Thymus (tissue), 11 donors: ENCODE results near the gene PLXND1. TPM values are rescaled to one million over a fixed set of nuclear protein-coding genes. Genes with fewer than 3 reads are reported as not detected.
"Not testable (repeated sequence)": the region's sequence is repeated elsewhere in the genome, so short reads cannot be mapped to it uniquely, and the experiment has no call there.

Experiments used
- DNase-seq, 9 donors: peaks; one replicate each; pipeline ENCODE4 v3.0.0-alpha.2; 2013; ENCODE audit warnings: low spot score in 9 of 9, low read depth in 6 of 9, missing footprints in 1 of 9
- H3K27ac ChIP-seq, 2 donors: one replicate each; pipeline ENCODE4 v1.5.1; 2013; ENCODE audit warnings: control low read depth in 1 of 2, low read depth in 1 of 2, low read length in 1 of 2, mild to moderate bottlenecking in 1 of 2, moderate library complexity in 1 of 2
- H3K27me3 ChIP-seq, 2 donors: one replicate each; pipeline ENCODE4 v1.5.1; 2013; ENCODE audit warnings: low read length in 1 of 2; ENCODE audit not compliant: control insufficient read depth in 2 of 2, insufficient read depth in 1 of 2
- H3K36me3 ChIP-seq, 2 donors: one replicate each; pipeline ENCODE4 v1.5.1; 2013; ENCODE audit warnings: low read length in 1 of 2, mild to moderate bottlenecking in 1 of 2, moderate library complexity in 1 of 2; ENCODE audit not compliant: control insufficient read depth in 2 of 2, insufficient read depth in 2 of 2
- H3K4me1 ChIP-seq, 2 donors: one replicate each; pipeline ENCODE4 v1.5.1; 2013; ENCODE audit warnings: low read length in 2 of 2; ENCODE audit not compliant: control insufficient read depth in 2 of 2, insufficient read depth in 2 of 2
- H3K4me3 ChIP-seq, 2 donors: one replicate each; pipeline ENCODE4 v1.5.1; 2013; ENCODE audit warnings: low read length in 2 of 2, control low read depth in 1 of 2, mild to moderate bottlenecking in 1 of 2
- H3K9me3 ChIP-seq, 2 donors: one replicate each; pipeline ENCODE4 v1.5.1; 2013; ENCODE audit warnings: low read length in 1 of 2, mild to moderate bottlenecking in 1 of 2; ENCODE audit not compliant: control insufficient read depth in 2 of 2, insufficient read depth in 1 of 2
- WGBS: extraction: QIAGEN DNeasy Blood & Tissue Kit; methylation state at CpG from one replicate; pipeline ENCODE4 v1.1.7; 2013; 5-methylcytosine and 5-hydroxymethylcytosine counted together
- polyA plus RNA-seq: library from polyadenylated mRNA; stranded (reverse); fragments of 200-250 nt; gene quantifications from one replicate; pipeline ENCODE4 v1.2.3, GENCODE V29; 2013
- total RNA-seq: library from RNA; stranded (reverse); fragments of 120-200 nt; gene quantifications from one replicate; pipeline ENCODE4 v1.2.4, GENCODE V29; 2013
- donor health status: healthy.

Gene PLXND1
- total and polyA plus RNA-seq, 2 donors: 31.2 to 106 TPM

DNA sequence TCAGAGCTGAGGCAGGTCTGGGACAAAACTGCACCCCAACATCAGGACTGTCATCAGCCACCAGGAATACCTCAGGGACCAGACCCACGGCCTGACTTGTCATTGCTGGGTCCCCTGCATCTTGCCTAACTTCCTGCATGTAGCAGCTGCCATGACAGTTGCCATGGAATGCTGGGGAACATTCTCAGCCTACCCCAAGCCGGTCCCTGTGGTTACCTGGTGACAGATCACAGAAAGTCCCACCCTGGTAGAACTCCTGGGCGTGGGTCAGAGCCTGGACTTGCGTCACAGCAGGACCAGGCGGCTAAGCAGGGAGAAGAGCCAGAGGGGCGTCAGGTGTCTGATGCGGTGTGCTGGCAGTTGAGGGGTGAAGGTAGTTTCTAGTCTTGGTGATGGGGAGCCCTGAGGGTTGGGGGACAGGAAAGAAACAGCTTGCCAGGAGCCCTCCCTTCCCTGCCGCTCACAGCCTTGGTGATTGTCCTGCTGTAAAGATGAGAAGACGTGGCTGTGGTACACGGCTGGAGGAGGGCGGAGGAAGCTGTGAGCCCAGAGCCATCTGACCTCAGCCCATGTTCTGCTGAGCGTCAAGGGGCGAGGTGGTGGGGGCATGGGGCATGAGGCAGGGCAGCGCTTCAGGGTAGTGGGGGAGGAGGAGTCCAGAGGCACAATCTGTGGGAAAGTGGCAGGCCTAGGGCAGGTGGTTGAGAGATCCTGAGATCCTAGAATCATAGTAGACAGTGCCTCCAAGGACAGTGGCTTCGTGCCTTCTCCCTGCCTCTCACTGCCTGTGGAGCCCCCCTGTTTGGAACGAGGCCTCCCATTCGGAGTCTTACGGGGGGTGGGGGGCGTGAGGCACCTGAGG, 58.1 kb downstream of the PLXND1 start:
- peaks cover 13 to 48% of the 10 kb centered on the region in 2 donors for H3K4me1 ChIP-seq
- no peak for DNase-seq
- H3K27me3 ChIP-seq: no peaks in the 10 kb centered on the region
- H3K27ac ChIP-seq: no peak overlapping the region
- 91% methylated on average over 19 of the region's 19 CpGs for WGBS
- H3K4me3 ChIP-seq: no peak overlapping the region
- no peaks in the 10 kb centered on the region for H3K9me3 ChIP-seq
- no peaks in the 10 kb centered on the region for H3K36me3 ChIP-seq

DNA sequence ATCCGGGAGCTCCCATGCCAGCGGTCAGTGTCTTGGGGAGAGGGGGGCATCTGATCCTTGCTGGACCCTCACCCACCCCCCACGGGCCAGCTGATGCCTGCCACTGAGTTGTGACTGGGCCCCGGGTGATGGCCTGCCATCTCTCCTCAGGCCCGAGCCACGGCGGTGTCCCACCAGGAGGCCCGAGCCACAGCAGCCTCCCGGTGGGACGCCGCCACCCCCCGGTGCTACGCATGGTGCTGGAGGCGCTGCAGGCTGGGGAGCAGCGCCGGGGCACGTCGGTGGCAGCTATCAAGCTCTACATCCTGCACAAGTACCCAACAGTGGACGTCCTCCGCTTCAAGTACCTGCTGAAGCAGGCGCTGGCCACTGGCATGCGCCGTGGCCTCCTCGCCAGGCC, 59.2 kb downstream of the PLXND1 start:
- Histone ChIP-seq H3K9me3 (no peaks in the 10 kb centered on the region), H3K36me3 (no peaks in the 10 kb centered on the region), H3K27ac (no peak overlapping the region), H3K4me1 (peaks cover 7 to 37% of the 10 kb centered on the region in 2 donors), H3K4me3 (no peak overlapping the region), H3K27me3 (no peaks in the 10 kb centered on the region)
- no peak for DNase-seq
- 98% methylated on average over 24 of the region's 24 CpGs for WGBS

DNA sequence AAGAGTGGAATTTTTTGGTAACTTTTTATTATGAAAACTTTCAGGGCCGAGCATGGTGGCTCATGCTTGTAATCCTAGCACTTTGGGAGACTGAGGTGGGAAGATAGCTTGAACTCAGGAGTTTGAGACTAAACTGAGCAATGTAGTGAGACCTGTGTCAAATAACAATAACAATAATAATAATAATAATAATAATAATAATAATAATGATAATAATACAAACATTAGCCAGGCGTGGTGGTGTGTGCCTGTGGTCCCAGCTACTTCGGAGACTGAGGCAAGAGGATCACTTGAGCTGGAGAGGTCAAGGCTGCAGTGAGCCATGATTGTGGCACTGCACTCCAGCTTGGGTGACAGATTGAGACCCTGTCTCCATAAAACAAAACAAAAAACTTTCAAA, 60.5 kb downstream of the PLXND1 start:
- H3K9me3 ChIP-seq, DNase-seq, H3K27ac ChIP-seq, H3K36me3 ChIP-seq, H3K27me3 ChIP-seq, H3K4me3 ChIP-seq: not testable (repeated sequence)
- H3K4me1 ChIP-seq: peaks cover 0 to 25% of the 10 kb centered on the region in 2 donors
- 97% methylated on average over 3 of the region's 3 CpGs for WGBS

DNA sequence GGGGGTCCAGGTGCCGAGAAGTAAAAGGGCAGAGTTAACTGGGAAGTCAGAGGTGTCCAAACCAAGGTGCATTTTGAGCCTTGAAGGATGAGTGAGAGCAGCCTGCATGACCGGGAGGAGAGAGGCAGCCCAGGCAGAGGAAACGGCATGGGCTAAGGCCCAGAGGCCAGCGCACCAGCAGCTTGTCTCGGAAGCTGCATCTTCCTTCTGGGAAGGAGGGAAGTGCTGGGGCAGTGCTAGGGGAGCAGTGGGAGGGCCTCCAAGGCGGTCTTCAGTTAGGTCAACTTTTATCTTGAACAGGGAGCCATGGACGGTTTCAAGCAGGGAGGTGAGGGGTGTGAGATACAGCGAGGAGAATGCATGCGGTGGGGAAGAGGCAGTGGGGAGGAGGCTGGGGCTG, 62.5 kb downstream of the PLXND1 start:
- DNase-seq: no peak
- H3K27ac ChIP-seq: no peak overlapping the region
- no peaks in the 10 kb centered on the region for H3K9me3 ChIP-seq
- H3K4me1 ChIP-seq: peaks cover 0 to 11% of the 10 kb centered on the region in 2 donors
- no peaks in the 10 kb centered on the region for H3K36me3 ChIP-seq
- WGBS: 97% methylated on average over 9 of the region's 9 CpGs
- H3K4me3 ChIP-seq: no peak overlapping the region
- no peaks in the 10 kb centered on the region for H3K27me3 ChIP-seq

DNA sequence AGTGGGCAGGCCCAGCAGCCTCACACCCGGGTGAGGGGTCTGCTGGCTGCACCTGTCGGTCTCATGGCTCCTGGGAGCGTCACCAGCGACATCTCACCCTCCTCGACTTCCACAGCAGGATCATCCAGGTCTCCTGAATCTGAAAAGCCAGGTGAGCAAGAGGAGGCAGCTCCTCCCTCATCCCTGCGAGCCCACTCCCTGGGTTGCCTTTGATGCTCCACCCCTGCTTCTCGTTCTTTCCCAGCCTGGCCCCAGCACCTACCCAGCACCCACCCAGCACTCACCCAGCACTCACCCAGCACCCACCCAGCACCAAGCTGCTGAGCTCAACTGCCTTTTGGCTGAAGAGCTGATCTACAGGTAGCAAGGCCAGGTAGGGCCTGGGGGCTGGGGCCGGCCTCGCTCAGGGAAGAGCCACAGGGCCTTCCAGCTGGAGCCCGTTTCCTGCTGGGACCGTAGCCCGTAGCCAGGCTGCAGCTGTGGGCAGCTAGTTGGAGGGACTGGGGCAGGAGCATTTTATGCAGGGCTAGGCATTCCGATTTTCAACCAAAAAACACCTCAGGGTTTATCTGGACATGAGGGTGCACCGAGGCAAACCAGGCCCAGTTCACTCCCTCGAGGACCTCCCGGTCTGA, 63.2 kb downstream of the PLXND1 start, which contains the start of gene H1-8:
H1-8 (plus strand) TSS at position 20 of the 635 bp plus-strand sequence; CDS start at position 64, 44 bp downstream.
- DNase-seq: no peak
- Histone ChIP-seq H3K27me3 (no peaks in the 10 kb centered on the region), H3K4me1 (peaks cover 0 to 6% of the 10 kb centered on the region in 2 donors), H3K36me3 (no peaks in the 10 kb centered on the region), H3K9me3 (no peaks in the 10 kb centered on the region), H3K27ac (no peak within 1 kb of the TSS), H3K4me3 (no peak within 1 kb of the TSS)
- 95% methylated on average over 16 of the region's 16 CpGs for WGBS

DNA sequence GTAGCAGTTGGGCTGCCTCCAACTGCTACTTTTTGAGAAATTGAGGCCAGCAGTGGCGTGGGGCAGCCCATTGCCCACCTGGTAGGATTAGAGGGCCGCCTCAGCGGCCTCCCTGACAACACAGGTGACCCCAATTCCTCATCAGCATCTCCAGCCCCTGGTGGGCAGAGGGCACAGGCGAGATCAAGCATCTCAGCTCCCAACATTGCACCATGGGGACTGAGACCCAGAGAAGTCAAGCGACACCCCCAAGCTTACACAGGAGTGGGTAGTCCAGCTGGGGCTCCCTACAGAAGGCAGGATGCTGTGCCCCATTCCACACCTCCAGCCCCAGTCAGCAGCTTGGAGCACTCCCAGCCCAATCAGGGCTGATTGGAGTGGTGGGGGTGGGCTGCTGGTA, 63.7 kb downstream of the PLXND1 start:
- Histone ChIP-seq H3K27me3 (no peaks in the 10 kb centered on the region), H3K4me1 (peaks cover 0 to under 1% of the 10 kb centered on the region in 2 donors), H3K36me3 (no peaks in the 10 kb centered on the region), H3K27ac (no peak overlapping the region), H3K9me3 (no peaks in the 10 kb centered on the region), H3K4me3 (no peak overlapping the region)
- no peak for DNase-seq
- WGBS: 96% methylated on average over 5 of the region's 5 CpGs

DNA sequence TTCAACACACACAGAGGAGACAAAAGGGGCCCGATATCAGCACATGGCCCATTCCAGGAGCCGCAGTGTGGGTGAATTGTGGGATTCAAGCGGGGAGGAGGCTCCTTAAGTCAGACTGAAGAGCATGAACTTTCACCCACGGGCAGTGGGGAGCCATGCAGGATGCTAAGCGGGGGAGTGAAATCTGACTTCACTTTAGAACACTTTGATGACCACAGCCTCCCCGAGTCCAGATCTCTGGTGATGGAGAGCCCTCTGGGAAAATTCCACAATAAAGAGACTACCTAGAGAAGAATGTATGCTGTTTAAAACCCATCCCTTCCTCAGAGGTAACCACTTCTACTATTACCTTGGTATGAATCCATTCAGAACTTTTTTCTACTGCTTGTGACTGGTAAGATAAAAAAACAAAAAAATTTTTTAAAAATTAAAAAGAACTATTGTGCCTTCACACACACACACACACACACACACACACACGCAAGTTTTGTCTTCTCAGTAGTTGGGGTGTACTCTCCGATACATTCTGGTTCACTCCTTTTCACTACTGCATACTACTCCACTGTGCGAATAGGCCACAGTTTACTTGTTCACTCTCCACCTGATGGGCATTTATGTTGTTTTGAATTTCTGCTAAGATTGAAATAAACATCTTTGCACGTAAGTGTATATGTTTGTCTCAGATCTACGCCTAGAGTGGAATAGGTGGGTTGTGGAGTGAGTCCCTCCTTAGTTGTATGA, 65.5 kb downstream of the PLXND1 start:
- 97% methylated on average over 11 of the region's 11 CpGs for WGBS
- H3K9me3 ChIP-seq: no peaks in the 10 kb centered on the region
- H3K36me3 ChIP-seq: no peaks in the 10 kb centered on the region
- H3K27me3 ChIP-seq: no peaks in the 10 kb centered on the region
- no peak for DNase-seq
- H3K27ac ChIP-seq: no peak overlapping the region
- no peak overlapping the region for H3K4me3 ChIP-seq
- H3K4me1 ChIP-seq: no peaks in the 10 kb centered on the region

DNA sequence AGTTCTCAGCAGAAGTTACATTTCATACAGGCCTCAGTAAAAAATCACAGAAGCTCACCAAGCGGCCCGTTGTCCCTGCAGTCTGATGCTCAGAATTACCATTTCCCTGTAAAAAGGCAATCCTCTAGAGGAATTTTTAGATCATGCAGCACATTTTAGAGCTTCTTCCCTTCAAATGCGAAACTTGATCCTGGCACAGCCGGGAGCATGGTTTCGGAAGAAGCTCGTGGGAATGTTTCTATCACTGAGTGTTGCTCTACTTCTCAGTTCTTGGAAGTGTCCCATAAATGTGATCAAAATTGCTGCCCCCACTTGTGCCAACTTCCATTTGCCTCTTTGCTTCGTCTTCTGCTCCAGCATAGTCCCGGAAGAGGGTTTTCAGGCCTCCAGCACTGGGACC, 67.3 kb downstream of the PLXND1 start:
- Histone ChIP-seq H3K4me1 (no peaks in the 10 kb centered on the region), H3K36me3 (no peaks in the 10 kb centered on the region), H3K4me3 (no peak overlapping the region), H3K27me3 (no peaks in the 10 kb centered on the region), H3K9me3 (no peaks in the 10 kb centered on the region), H3K27ac (no peak overlapping the region)
- DNase-seq: no peak
- WGBS: 94% methylated on average over 8 of the region's 8 CpGs

DNA sequence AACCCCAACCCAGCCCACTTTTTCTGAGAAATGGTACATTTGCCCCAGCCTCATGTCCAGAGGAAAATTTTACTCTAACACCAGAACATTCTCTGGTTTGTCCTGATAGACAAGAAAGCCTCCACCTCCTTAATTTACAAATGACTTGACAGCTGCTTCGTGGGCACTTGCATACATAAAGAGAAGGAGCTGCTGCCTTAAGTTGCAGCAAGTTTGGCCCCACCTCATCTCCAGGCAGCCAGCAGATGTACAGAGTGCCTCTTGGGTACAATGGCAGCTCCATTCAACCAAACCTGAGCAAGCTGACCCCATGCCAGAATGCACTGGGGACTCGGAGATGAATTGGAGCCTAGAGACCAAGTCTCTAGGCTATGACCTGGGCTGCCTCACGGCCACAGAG, 69.7 kb downstream of the PLXND1 start:
- no peak overlapping the region for H3K27ac ChIP-seq
- no peaks in the 10 kb centered on the region for H3K27me3 ChIP-seq
- DNase-seq: no peak
- no peaks in the 10 kb centered on the region for H3K4me1 ChIP-seq
- WGBS: 89% methylated on average over 3 of the region's 3 CpGs
- H3K4me3 ChIP-seq: no peak overlapping the region
- no peaks in the 10 kb centered on the region for H3K9me3 ChIP-seq
- H3K36me3 ChIP-seq: no peaks in the 10 kb centered on the region
